NCI-H1436 treated with DMSO at 0.1 percent for 48 hours (cell line): ENCODE results near the gene POU1F1.
"Not testable (repeated sequence)": the region's sequence is repeated elsewhere in the genome, so short reads cannot be mapped to it uniquely, and the experiment has no call there.

ENCODE experiments used
- DNase-seq: peaks from one replicate; lab custom pipeline; 2025; lab: John Stamatoyannopoulos, UW

Gene POU1F1, protein sequence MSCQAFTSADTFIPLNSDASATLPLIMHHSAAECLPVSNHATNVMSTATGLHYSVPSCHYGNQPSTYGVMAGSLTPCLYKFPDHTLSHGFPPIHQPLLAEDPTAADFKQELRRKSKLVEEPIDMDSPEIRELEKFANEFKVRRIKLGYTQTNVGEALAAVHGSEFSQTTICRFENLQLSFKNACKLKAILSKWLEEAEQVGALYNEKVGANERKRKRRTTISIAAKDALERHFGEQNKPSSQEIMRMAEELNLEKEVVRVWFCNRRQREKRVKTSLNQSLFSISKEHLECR

DNA sequence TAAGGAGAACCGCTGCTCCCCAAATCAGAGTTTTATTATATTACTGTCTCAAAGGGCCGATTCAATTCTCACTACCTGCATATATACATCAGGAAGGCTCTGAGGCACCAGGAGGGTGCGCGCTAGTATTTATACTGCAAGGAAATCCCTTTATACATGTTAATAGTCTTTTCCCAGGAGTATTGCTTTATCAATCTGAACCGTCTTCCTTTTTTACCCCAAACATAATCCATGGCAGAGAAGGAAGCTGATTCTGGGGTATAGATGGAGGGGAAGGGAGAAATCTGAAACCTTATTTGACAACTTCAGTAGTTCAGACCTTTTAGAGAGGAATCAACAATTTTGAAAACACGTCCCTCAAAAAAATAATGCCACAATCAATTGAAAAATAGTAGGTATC lies at the start of gene POU1F1:
Gene POU1F1, minus strand, starts transcription at position 101 of the 400 bp plus-strand sequence. CDS start 122 bp downstream, outside the sequence.
- DNase-seq = no peak

DNA sequence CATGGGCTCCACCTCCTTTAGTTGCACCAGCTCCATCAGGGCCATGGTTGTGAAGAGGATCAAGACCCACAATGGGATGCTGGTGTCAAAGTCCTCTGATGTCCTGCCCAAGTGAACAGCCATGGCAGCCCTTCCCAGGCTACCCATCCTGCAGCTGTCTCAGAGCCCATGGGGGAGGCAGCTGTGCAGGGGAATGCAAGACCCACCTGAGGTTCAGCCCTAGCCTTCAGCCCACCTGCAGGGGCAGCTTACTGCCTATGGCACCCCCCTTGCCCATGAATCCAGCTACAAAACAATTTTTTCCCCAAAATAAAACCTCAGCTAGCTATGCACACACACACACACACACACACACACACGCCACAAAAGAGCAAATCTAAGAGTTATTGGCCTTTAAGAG lies 48.2 kb upstream of the POU1F1 start:
- no peak for DNase-seq

GRCh38 chr3:87320756-87321626 lies 44.6 kb upstream of the POU1F1 start:
- DNase-seq = no peak

- DNase-seq = no peak
Measured at GRCh38 chr3:87318617-87319021, 42.2 kb upstream of the POU1F1 start.

GRCh38 chr3:87317779-87318178 lies 41.4 kb upstream of the POU1F1 start:
- DNase-seq = no peak

DNA sequence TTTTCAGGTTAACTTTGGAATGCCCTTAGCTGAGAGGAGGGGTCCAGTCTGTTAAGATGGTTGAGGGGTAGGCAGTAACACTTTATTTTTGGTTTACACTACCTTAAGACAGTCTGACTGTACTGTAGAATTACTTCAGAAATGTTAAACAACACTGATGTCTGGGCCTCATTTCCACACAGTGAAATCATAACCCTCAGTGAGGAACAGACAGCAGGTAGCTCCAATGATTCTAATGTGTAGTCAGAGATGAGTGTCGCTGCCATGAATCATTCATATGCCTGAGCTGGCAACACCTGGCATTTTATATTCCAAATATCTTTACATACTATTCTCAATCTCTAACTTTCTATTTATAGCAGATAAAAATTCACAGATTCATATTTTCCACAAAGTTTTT lies 37.3 kb upstream of the POU1F1 start:
- no peak for DNase-seq

DNA sequence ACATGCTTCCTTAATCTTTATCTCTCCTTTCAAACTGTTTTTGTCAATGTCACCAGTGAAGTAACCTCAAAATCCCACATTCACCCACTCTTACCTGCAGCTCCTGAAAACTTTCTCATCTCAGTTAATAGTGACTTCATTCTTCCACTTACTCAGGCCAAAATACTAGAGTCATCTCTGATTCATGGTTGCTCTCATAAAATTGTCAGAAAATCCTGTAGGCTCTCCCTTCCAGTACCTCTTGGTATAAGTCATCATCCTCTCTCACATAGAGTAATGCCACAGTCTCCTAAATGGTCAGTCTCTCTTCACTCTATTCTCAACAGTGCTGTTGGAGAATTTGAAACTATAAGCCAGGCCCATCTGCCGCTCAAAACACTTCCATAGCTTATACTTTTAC lies 34.9 kb upstream of the POU1F1 start:
- DNase-seq = no peak

- no peak for DNase-seq
Measured at GRCh38 chr3:87309601-87310000, 33.2 kb upstream of the POU1F1 start.

DNA sequence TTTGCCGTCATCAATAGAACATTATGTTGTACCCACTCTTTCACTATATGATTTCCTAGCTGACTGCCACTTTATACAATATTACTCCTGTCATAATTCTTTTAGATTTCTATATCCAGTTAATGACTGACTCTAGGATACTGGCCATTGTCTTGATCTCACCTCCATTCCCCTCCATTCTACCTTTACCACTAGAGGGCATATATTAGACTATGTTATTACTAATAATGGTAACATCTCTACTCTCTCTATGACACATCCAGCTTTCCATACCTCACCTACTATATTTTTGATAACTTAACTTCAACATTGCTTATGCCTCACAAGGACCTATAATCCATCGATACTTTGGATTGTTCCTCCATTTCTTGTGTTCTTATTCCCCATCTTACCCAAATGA lies 31.4 kb upstream of the POU1F1 start:
- DNase-seq = no peak

DNA sequence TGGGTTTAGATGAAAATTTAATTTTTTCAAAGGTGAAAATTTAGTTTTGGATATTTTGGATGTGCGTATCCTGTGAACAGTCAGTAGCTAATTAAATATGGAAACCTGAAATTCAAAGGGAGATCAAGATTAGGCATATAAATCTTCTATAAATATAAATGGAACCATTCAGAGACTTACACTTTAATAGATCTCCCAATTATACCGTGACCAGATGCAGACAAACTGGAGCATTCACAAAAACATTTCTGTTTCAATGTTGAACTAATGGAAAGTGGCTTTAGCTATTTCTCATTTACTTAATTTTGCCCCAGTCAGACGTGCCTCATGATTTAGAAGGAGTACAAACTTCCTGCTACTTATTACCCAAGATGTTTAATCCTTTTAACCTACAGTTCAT lies 29.1 kb upstream of the POU1F1 start:
- no peak for DNase-seq

DNA sequence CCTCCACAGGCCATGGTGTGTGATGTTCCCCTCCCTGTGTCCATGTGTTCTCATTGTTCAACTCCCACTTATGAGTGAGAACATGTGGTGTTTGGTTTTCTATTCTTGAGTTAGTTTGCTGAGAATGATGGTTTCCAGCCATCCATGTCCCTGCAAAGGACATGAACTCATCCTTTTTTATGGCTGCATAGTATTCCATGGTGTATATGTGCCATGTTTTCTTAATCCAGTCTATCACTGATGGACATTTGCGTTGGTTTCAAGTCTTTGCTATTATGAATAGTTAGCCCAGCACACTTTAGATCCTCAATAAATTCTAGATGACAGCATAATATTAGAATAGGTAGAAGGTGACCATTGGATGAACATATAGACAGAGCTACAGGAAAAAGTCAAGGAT lies 28.6 kb upstream of the POU1F1 start:
- not testable (repeated sequence) for DNase-seq

- DNase-seq = peak; percentile 1
Measured at GRCh38 chr3:87298111-87298718, 21.8 kb upstream of the POU1F1 start.

DNA sequence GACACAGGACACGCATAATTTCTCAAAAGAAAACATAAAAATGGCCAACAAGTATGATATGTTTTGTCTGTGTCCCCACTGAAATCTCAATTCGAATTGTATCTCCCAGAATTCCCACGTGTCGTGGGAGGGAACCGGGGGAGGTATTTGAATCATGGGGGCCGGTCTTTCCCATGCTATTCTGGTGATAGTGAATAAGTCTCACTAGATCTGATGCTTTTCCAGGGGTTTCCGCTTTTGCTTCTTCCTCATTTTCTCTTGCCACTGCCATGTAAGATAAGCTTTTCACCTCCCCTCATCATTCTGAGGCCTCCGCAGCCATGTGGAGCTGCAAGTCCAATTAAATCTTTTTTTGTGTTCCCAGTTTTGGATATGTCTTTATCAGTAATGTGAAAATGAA lies 12.1 kb upstream of the POU1F1 start:
- DNase-seq = no peak

DNA sequence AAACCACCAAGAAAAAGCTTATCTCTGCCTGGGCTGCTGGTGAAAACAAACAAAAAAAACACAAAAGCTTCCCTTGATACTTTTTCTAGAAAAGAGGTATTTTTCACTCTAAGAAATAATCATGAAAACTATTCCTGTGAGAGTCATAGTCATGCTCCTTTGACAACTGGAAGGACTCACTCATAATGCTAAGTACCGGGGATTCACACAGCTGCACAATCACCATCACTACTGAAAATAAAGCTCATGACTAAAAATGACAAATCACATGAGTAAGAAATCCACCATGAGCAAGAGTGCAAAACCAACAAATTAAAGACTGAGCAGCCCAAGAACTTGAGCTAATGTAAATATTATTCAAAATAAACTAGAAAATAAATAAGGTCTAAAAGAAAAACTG lies 10.6 kb upstream of the POU1F1 start:
- no peak for DNase-seq

DNA sequence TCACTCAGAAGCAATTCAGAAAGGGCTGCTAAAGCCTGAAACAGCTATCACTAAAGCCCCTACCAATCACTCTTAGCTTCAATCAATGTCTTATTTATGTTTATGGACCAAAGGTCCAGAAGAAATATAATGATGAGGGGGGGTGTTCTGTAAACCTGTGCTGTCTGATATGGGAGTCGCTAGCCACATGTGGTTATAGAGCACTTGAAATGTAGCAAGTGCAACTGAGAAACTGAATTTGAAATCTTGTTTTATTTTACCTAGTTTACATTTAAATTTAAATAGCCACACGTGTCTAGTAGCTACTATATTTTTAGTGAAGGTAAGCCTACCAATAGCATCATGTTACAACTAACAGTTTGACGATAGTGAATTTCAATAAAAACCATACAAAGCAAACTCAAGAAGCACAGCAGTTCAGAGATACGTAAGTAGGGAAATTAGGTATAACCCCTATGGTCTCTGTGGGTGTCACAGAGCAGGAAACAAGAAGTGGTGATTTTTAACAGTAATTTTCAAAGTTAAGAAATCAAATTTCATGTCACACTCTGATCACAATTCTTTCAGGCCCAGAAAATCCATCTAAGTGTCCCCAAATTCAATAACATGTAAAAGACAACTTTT lies 3.6 kb downstream of the POU1F1 start:
- no peak for DNase-seq

- DNase-seq = no peak
Measured at GRCh38 chr3:87270908-87271700, 5.3 kb downstream of the POU1F1 start.

- DNase-seq = no peak
Measured at GRCh38 chr3:87269723-87270122, 6.7 kb downstream of the POU1F1 start.

GRCh38 chr3:87268646-87269211 lies 7.7 kb downstream of the POU1F1 start:
- no peak for DNase-seq

DNA sequence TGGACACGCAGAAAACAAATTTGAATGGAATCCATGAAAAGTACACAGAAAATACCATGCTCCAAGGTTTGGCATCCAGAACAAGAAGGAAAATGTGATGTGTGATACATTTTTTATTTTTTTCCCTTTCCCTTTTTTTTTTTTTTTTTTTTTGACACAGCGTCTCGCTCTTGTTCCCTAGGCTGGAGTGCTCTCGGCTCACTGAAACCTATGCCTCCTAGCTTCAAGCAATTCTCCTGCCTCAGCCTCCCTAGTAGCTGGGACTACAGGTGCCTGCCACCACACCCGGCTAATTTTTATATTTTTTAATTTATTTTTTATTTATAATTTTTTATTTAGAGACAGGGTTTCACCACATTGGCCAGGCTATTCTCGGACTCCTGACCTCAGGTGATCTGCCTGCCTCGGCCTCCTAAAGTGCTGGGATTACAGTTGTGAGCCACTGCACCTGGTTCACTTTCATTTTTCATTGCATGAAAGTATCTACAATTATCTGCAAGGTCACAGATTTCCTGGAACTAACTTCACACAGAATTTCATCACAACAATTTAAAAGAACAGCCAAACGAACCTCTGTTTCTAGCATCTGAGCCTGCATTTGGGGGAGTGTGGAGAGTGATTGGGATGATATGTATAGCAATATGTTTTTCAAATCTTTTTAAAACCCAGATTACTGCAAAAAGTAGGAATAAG lies 8.3 kb downstream of the POU1F1 start:
- DNase-seq = no peak

- no peak for DNase-seq
Measured at GRCh38 chr3:87261925-87262324, 14.5 kb downstream of the POU1F1 start.

DNA sequence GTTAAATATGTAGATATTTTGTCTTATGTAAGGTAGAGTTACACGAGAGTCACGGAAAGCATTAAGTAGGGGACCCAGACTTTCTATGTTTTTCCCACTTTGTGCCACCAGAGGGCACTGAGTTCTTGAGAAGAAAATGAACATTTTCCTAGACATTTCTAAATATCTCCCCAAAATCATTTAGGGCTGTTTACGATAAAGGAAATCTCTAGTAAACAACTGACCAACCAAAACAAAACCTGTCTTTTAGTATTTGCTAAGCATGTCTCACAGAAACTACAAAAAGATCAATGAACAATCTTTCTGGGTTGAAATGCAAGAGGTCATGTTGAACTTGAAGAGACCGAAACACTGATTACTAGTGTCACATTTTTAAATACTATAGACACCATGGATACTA lies 16.1 kb downstream of the POU1F1 start:
- no peak for DNase-seq
